ENCODE data around the gene FOXL3. TPM values are rescaled to one million over a fixed set of nuclear protein-coding genes. Genes with fewer than 3 reads are reported as not detected.

The FOXL3 gene
- total RNA-seq, 2 donors from 2014 or later: not detected

DNA sequence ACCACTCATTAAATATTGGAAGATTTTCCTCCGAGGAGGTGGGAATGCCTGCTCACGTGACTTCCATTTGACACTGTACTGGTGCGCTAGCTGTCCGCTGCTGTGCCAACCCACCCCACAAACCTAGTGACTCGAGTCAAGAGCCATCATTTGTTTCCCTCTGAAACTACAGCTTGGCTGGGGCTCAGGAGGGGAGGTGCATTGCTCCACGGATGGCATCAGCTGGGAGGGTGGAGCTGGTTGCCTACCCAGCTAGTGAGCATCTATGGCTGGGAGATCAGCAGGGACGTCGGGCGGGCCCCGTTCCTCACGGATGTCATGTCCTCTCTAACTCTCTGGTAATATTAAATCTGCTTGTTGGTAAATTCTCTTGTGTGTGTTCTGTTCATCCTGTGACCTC is 9.5 kb upstream of the FOXL3 start:
- H3K4me1 Mint-ChIP-seq: no peaks in the 10 kb centered on the region
- peaks cover 5% of the 10 kb centered on the region for H3K36me3 Mint-ChIP-seq (ENCODE audit: low read depth)
- H3K27ac Mint-ChIP-seq: no peak overlapping the region
- no peaks in the 10 kb centered on the region for H3K9me3 ChIP-seq (ENCODE audit: control insufficient read depth, low read length, poor library complexity, severe bottlenecking)
- DNase-seq: no peak
- no peak for ATAC-seq
- peaks cover 25% of the 10 kb centered on the region for H3K27me3 Mint-ChIP-seq
- no peak overlapping the region for H3K4me3 Mint-ChIP-seq

DNA sequence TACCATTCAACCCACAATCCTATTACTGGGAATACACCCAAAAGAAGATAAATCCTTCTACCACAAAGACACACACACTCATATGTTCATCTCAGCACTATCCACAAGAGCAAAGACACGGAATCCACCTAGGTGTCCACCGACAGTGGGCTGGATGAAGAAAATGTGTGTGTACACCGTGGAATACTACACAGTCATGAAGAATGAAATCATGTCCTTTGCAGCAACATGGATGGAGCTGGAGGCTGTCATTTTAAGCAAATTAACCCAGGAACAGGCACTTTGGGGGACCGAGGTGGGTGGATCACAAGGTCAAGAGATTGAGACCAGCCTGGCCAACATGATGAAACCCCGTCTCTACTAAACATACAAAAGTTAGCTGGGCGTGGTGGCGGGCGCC is 8.3 kb upstream of the FOXL3 start:
- H3K36me3 Mint-ChIP-seq (ENCODE audit: low read depth): peaks cover 5% of the 10 kb centered on the region
- no peak for DNase-seq
- no peak overlapping the region for H3K4me3 Mint-ChIP-seq
- peaks cover 32% of the 10 kb centered on the region for H3K27me3 Mint-ChIP-seq
- no peaks in the 10 kb centered on the region for H3K9me3 ChIP-seq (ENCODE audit: control insufficient read depth, low read length, poor library complexity, severe bottlenecking)
- no peak for ATAC-seq
- no peaks in the 10 kb centered on the region for H3K4me1 Mint-ChIP-seq
- no peak overlapping the region for H3K27ac Mint-ChIP-seq

DNA sequence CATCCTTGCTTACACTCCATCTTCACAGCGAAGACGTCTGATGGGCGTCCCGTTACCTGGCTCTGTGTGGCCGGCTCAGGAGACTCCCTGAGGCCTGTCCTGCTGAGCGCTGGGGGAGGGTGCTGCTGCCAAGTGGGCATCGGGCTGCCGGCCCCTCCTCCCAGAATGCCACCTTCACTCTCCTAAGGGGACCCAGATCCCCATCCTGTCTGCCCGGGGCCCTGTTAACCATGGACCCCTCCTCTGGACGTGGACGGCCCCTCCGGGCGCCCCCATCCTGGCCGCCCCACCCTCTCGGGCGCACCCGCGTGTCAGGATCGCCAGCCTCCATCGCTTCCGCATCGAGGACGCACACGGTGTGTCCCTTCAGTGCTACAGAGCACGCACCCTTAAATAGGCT is 7.3 kb upstream of the FOXL3 start:
- Mint-ChIP-seq H3K27ac (no peak overlapping the region), H3K36me3 (ENCODE audit: low read depth) (peaks cover 5% of the 10 kb centered on the region), H3K27me3 (peaks cover 38% of the 10 kb centered on the region), H3K4me1 (peaks cover 2% of the 10 kb centered on the region), H3K4me3 (no peak overlapping the region)
- no peak for ATAC-seq
- H3K9me3 ChIP-seq (ENCODE audit: control insufficient read depth, low read length, poor library complexity, severe bottlenecking): no peaks in the 10 kb centered on the region
- no peak for DNase-seq

DNA sequence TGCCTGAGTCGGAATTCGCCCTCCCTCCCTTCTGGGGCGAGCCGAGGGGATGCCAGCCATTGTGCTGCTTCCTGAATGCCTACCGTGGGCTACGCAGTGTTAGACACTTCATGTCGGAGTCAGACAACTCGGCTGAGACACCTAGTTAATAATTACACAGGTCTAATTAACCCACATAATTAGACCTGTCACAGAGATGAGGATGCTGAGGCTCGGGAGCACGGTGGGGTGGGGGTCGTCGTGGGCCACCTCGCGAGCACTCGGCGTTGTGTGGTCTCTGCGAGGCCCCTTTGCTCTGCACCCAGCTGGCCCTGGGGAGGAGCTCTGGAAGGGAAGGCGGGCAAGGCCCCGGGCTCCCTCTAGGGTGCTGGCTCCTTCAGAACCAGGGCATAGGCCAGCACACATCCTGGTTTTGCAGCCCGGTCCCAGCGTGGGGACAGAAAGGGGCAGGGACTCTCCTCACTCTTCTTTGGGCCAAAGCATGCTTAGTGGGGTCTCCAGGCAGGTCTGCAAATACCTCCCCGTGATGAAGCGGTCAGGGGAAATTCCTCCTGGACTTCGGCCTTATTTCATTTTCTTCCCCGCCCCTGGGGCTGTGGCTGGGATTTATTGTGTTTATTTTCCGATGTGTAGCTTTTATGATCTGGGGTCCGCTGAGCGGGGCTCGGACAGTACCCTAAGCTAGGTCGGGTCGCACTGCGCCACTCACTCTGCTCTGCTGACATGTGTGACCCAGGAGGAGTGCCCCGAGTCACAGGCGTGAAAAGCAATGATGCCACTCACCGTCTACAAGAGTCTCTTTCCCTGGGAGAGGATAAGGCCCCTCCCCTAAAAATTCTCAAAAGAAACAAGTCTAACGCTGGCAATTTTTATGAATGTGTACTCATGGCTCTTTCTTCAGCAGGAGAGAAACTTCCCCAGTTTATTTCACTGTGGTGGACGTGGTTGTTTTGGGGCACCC is 4.9 kb upstream of the FOXL3 start:
- H3K9me3 ChIP-seq (ENCODE audit: control insufficient read depth, low read length, poor library complexity, severe bottlenecking): no peaks in the 10 kb centered on the region
- ATAC-seq: no peak
- H3K4me1 Mint-ChIP-seq: peaks cover 2% of the 10 kb centered on the region
- no peak for DNase-seq
- no peak overlapping the region for H3K27ac Mint-ChIP-seq
- H3K4me3 Mint-ChIP-seq: no peak overlapping the region
- H3K27me3 Mint-ChIP-seq: peaks cover 54% of the 10 kb centered on the region
- peaks cover 5% of the 10 kb centered on the region for H3K36me3 Mint-ChIP-seq (ENCODE audit: low read depth)

DNA sequence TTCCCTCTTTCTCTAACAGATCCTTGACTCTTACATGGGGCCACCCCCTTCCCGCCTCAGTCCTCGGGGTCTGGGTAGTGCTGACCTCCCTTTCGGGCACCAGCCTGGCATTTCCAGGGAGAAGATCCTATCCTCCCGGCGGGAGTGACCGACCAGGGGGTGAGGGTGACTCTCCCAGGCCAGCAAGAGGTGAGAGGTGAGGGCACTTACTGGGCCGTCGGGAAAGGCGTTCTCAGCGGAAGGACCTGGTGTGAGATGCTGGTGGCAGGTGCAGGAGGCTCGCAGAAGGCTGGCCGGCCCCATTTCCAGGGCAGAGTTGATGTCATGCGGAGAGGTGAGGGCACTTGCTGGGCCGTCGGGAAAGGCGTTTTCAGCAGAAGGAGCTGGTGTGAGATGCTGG is 4.2 kb upstream of the FOXL3 start:
- Mint-ChIP-seq H3K36me3 (ENCODE audit: low read depth) (peaks cover 4% of the 10 kb centered on the region), H3K4me1 (peaks cover 2% of the 10 kb centered on the region), H3K27me3 (peaks cover 50% of the 10 kb centered on the region), H3K27ac (no peak overlapping the region), H3K4me3 (no peak overlapping the region)
- ATAC-seq (no peak), DNase-seq (no peak)
- no peaks in the 10 kb centered on the region for H3K9me3 ChIP-seq (ENCODE audit: control insufficient read depth, low read length, poor library complexity, severe bottlenecking)

DNA sequence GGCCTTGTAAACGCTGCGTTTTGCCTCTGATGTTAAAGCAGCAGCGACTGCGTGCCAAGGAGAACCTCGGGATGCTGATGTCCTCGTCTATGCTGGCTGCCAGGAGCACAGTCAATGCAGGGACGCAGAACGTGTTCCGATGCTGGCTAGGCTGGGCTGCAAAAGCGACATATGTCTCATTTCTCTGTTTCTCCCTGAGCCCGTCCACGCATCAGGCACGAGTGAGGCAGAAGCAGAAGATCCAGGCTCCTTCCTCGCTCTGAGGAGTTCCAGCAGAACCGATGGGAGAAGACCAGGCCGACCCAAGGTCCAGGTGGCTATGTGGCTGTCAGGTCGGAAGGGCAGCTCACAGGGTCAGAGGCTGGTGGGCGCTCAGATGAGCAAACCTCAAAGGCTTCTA is 3.7 kb upstream of the FOXL3 start:
- H3K36me3 Mint-ChIP-seq (ENCODE audit: low read depth): peaks cover 2% of the 10 kb centered on the region
- peaks cover 44% of the 10 kb centered on the region for H3K27me3 Mint-ChIP-seq

DNA sequence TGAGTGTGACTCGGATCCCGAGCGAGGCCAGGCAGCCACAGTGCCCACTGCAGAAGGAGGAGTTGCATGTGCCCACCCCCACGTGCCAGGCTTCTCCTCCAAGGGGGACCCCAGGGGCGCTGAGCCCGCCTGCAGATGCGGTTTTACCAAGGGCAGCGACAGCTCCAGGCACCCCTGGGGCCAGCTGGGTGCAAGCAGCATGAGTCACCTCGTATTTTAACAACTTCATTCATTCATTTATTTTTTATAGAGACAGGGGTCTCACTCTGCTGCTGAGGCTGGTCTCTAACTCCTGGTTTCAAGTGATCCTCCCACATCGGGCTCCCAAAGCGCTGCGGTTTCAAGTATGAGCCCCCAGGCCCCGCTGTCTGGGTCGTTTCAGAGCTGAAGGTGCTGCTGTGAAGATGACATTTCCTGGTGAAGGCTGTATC is 1.3 kb upstream of the FOXL3 start:
- ATAC-seq: no peak
- DNase-seq: no peak
- Mint-ChIP-seq H3K27me3 (peaks cover 60% of the 10 kb centered on the region), H3K4me3 (no peak overlapping the region), H3K4me1 (peaks cover 2% of the 10 kb centered on the region), H3K27ac (no peak overlapping the region), H3K36me3 (ENCODE audit: low read depth) (peaks cover 2% of the 10 kb centered on the region)
- no peaks in the 10 kb centered on the region for H3K9me3 ChIP-seq (ENCODE audit: control insufficient read depth, low read length, poor library complexity, severe bottlenecking)

More for the DNA sequence above, 3.7 kb upstream of the FOXL3 start:
- DNase-seq (no peak), ATAC-seq (no peak)
- peaks cover 2% of the 10 kb centered on the region for H3K4me1 Mint-ChIP-seq
- no peaks in the 10 kb centered on the region for H3K9me3 ChIP-seq (ENCODE audit: control insufficient read depth, low read length, poor library complexity, severe bottlenecking)
- no peak overlapping the region for H3K4me3 Mint-ChIP-seq
- no peak overlapping the region for H3K27ac Mint-ChIP-seq

DNA sequence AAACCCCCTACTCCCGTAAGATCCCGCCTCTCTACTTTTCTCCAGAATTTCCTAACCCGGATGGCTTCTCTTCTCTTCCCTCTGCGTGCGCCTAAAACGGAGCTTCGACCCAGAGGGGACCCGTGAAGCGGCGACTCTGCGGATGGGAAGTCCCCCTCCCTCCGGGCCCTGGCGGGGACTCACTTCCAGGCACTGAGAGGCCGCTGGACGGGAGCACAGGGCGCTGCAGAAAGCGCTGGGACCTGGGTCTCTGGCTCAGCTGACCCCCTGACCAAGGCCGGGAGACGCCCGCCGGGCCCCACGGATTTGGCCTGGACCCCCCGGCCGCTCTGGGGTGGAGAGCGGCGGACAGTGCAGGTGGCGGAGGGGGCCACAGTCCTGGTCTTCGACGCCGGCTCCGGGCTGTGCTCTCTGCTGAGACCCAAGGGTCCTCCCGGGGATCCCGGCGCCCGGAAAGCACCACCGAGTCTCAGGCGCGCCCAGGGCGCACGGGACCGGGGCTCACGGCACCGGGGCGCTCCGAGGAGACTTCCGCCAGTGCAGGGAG is 688 bp upstream of the FOXL3 start:
- DNase-seq: no peak
- no peak overlapping the region for H3K27ac Mint-ChIP-seq
- peaks cover 2% of the 10 kb centered on the region for H3K4me1 Mint-ChIP-seq
- no peak for ATAC-seq
- no peak overlapping the region for H3K4me3 Mint-ChIP-seq
- H3K27me3 Mint-ChIP-seq: peaks cover 63% of the 10 kb centered on the region
- H3K36me3 Mint-ChIP-seq (ENCODE audit: low read depth): peaks cover 2% of the 10 kb centered on the region
- no peaks in the 10 kb centered on the region for H3K9me3 ChIP-seq (ENCODE audit: control insufficient read depth, low read length, poor library complexity, severe bottlenecking)

DNA sequence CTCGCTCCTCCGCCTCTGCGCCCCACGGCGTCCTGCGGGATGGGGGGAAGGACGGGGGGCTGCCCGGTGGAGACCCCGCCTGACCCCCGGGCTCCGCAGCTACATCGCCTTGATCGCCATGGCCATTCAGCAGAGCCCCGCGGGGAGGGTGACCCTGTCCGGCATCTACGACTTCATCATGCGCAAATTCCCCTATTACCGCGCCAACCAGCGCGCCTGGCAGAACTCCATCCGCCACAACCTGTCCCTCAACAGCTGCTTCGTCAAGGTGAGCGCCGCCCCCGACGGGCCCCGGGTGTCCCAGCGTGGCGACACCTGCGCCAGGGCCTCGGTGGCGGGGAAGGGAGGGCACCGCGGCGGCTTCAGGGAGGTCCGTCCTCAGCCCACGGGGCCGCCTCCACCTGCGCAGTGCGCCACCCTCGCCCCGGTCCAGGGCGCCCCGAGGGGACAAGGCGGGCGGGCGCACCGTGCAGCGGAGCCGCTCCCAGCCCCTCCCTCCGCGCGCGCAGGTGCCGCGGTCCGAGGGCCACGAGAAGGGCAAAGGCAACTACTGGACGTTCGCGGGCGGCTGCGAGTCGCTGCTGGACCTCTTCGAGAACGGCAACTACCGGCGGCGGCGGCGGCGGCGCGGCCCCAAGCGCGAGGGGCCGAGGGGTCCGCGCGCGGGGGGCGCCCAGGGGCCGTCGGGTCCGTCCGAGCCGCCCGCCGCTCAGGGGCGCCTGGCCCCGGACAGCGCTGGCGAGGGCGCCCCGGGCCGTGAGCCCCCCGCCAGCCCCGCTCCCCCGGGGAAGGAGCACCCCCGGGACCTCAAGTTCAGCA is 793 bp downstream of the FOXL3 start:
- ATAC-seq (no peak), DNase-seq (no peak)
- H3K27me3 Mint-ChIP-seq: peaks cover 57% of the 10 kb centered on the region
- no peaks in the 10 kb centered on the region for H3K9me3 ChIP-seq (ENCODE audit: control insufficient read depth, low read length, poor library complexity, severe bottlenecking)
- peaks cover 2% of the 10 kb centered on the region for H3K4me1 Mint-ChIP-seq
- no peak overlapping the region for H3K4me3 Mint-ChIP-seq
- H3K36me3 Mint-ChIP-seq (ENCODE audit: low read depth): no peaks in the 10 kb centered on the region
- no peak overlapping the region for H3K27ac Mint-ChIP-seq

DNA sequence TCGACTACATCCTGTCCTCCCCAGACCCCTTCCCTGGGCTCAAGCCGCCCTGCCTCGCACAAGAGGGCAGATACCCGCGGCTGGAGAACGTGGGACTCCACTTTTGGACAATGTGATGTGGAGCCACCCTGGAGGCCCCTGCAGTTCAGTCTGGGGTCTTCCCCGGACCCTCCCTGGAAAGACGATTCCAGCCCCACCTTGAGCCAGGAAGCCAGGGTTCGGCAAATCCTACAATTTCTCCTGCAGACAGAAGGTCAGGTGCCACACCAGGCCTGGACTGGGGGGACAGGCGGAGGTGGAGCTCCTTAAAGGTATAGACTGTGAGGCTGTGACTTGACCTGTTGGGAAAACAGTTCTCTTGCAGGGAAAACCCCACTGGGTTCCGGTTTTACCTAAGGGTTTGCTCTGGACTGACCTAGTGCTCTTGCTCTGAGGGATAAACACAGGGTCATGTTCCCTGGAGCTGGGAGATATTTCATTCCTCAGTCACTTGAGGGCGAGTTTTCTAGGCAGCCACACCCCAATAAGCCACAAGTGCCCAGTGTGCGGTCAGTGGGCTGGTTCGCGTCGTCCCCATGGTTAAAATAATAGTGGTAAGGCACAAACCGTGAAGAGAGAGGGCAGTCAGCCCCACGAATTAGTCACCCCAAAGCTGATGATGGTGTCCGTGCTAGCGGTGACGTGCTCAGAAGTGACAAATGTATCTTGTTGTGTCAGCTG is 1.6 kb downstream of the FOXL3 start:
- H3K27ac Mint-ChIP-seq: no peak overlapping the region
- ATAC-seq (no peak), DNase-seq (no peak)
- H3K4me3 Mint-ChIP-seq: no peak overlapping the region
- peaks cover 54% of the 10 kb centered on the region for H3K27me3 Mint-ChIP-seq
- H3K4me1 Mint-ChIP-seq: peaks cover 2% of the 10 kb centered on the region
- no peaks in the 10 kb centered on the region for H3K36me3 Mint-ChIP-seq (ENCODE audit: low read depth)
- H3K9me3 ChIP-seq (ENCODE audit: control insufficient read depth, low read length, poor library complexity, severe bottlenecking): no peaks in the 10 kb centered on the region

DNA sequence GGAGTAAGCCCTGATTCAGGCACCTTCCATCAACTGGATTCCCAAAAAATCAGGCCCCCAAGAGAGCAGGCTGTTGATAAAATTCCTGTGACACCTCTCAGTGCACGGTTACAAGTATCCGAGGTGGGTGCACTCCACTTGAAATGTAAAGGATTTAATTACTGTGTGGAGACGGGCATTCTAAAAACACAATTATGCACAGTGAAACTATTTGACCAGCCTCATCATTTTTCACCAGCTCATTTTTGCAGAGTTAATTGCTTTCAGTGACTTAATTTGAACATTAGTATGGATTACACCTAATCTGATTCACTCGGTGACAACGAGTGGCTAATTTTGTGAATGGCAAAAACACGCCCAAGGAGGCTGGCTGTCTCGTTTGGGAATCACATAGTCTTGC is 2.3 kb downstream of the FOXL3 start:
- ATAC-seq (no peak), DNase-seq (no peak)
- H3K27ac Mint-ChIP-seq: no peak overlapping the region
- no peaks in the 10 kb centered on the region for H3K9me3 ChIP-seq (ENCODE audit: control insufficient read depth, low read length, poor library complexity, severe bottlenecking)
- H3K27me3 Mint-ChIP-seq: peaks cover 52% of the 10 kb centered on the region
- H3K36me3 Mint-ChIP-seq (ENCODE audit: low read depth): no peaks in the 10 kb centered on the region
- peaks cover 2% of the 10 kb centered on the region for H3K4me1 Mint-ChIP-seq
- H3K4me3 Mint-ChIP-seq: no peak overlapping the region

DNA sequence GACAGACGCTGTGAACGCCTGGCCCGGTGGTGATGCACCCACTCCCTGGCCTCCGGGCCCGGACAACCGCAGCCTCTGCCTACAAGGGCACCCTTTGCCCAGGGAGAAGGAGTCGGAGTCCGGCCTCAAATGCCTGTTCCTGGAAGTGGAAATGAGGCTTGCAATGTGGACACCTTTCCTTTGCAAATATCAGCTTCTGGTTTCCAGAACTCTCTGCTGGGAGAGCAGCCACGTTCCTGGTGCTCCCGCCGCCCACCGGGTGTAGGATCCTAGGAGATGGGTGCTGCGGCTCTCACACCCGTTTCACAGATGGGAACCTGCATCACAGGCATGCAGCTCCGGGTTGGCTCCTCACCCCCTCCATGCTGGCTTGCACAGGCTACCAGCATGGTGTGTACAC is 2.9 kb downstream of the FOXL3 start:
- ATAC-seq (no peak), DNase-seq (no peak)
- H3K4me3 Mint-ChIP-seq: no peak overlapping the region
- H3K4me1 Mint-ChIP-seq: no peaks in the 10 kb centered on the region
- no peaks in the 10 kb centered on the region for H3K36me3 Mint-ChIP-seq (ENCODE audit: low read depth)
- no peak overlapping the region for H3K27ac Mint-ChIP-seq
- H3K27me3 Mint-ChIP-seq: peaks cover 46% of the 10 kb centered on the region
- no peaks in the 10 kb centered on the region for H3K9me3 ChIP-seq (ENCODE audit: control insufficient read depth, low read length, poor library complexity, severe bottlenecking)

Data from T-helper 17 cell (primary cell).